NCI-H526 treated with DMSO at 0.1 percent for 48 hours (cell line): Measurements from ENCODE around the gene SYT7.
A peak's percentile ranks its signal among the peaks of the same experiment; 100 is the strongest.
"Not testable (repeated sequence)": the region's sequence is repeated elsewhere in the genome, so short reads cannot be mapped to it uniquely, and the experiment has no call there.

Source experiments
- DNase-seq: peaks from one replicate; lab custom pipeline; 2025; lab: John Stamatoyannopoulos, UW

SYT7 gene

GRCh38 chr11:61581030-61581928, at the start of gene SYT7:
Gene SYT7, minus strand, starts transcription at chr11:61581076. Its CDS starts 256 bp downstream, at chr11:61580820.
- DNase-seq = peak; percentile 91

- no peak for DNase-seq
These were observed 49.2 kb upstream of the SYT7 start for GRCh38 chr11:61630089-61630488.

- no peak for DNase-seq
These were observed 48.4 kb upstream of the SYT7 start for GRCh38 chr11:61629082-61629833.

- no peak for DNase-seq
These were observed 47.7 kb upstream of the SYT7 start for GRCh38 chr11:61628662-61628970.

- DNase-seq = peak; percentile 43
These were observed 47.2 kb upstream of the SYT7 start for GRCh38 chr11:61627850-61628661.

- peak; percentile 85 for DNase-seq
These were observed 45.9 kb upstream of the SYT7 start for GRCh38 chr11:61626580-61627380.

- no peak for DNase-seq
These were observed 44.6 kb upstream of the SYT7 start for GRCh38 chr11:61625525-61625924.

GRCh38 chr11:61621917-61622585, 41.2 kb upstream of the SYT7 start:
- DNase-seq = no peak

GRCh38 chr11:61619471-61620226, 38.8 kb upstream of the SYT7 start:
- no peak for DNase-seq

- DNase-seq = no peak
These were observed 38.1 kb upstream of the SYT7 start for GRCh38 chr11:61618978-61619377.

- peak; percentile 79 for DNase-seq
These were observed 36.6 kb upstream of the SYT7 start for GRCh38 chr11:61617515-61617914.

GRCh38 chr11:61616434-61616833, 35.6 kb upstream of the SYT7 start:
- no peak for DNase-seq

GRCh38 chr11:61614782-61615181, 33.9 kb upstream of the SYT7 start:
- not testable (repeated sequence) for DNase-seq

- no peak for DNase-seq
These were observed 33.0 kb upstream of the SYT7 start for GRCh38 chr11:61613870-61614269.

GRCh38 chr11:61613051-61613450, 32.2 kb upstream of the SYT7 start:
- DNase-seq = no peak

GRCh38 chr11:61611309-61611708, 30.4 kb upstream of the SYT7 start:
- no peak for DNase-seq

GRCh38 chr11:61610905-61611304, 30.0 kb upstream of the SYT7 start:
- DNase-seq = no peak

GRCh38 chr11:61609980-61610366, 29.1 kb upstream of the SYT7 start:
- peak; percentile 79 for DNase-seq

- DNase-seq = no peak
These were observed 28.4 kb upstream of the SYT7 start for GRCh38 chr11:61609000-61609979.
